Spleen (tissue), 7 donors: ENCODE measurements around the gene MAP2K5.

ENCODE experiments used
- CTCF ChIP-seq, 11 experiments: fragments of 200-600 bp in 7 of 11; fragments of 450-650 bp in 4 of 11; sonication (generic) in 4 of 11; IDR thresholded peaks in 8 of 11; conservative IDR thresholded peaks in 3 of 11; 1 replicate in 7 of 11; 2 replicates in 4 of 11; pipeline versions ENCODE4 v1.4.0 to v1.8.0; 2016 to 2021; ENCODE audit warnings: antibody characterized with exemption in 11 of 11, inconsistent platforms in 4 of 11, mild to moderate bottlenecking in 1 of 11
- POLR2A ChIP-seq, 3 donors: fragments of 450-650 bp; IDR thresholded peaks; one replicate each; pipeline ENCODE4 v1.5.1; 2017; ENCODE audit warnings: antibody characterized with exemption in 3 of 3, mild to moderate bottlenecking in 1 of 3
- POLR2AphosphoS5 ChIP-seq, 3 donors: sonication (generic); formaldehyde crosslinking; IDR thresholded peaks; one replicate each; pipeline ENCODE4 v1.5.1; 2017; ENCODE audit warnings: antibody characterized with exemption in 3 of 3
- donor health status: DM: no; HTN: no; CAD: no; lungs with moderate emphysema.
- donor health status: DM: no; HTN: no; CAD: no.
- donor health status: DM: no; HTN: no; CAD: no.

GRCh38 chr15:67618297-67618696 lies 75.8 kb downstream of the MAP2K5 start:
- TF ChIP-seq CTCF (IDR thresholded peaks at IDR 0.05 in 8 of 11, conservative IDR thresholded peaks at IDR 0.05 in 3 of 11) (no peak), POLR2A (IDR thresholded peaks at IDR 0.05) (no peak), POLR2AphosphoS5 (IDR thresholded peaks at IDR 0.05) (no peak)
